Effector memory CD8-positive, alpha-beta T cell (primary cell): ENCODE data around the gene MT1H.

Experiments
- ATAC-seq: fragments of 150-1000 bp; cut with Tn5 transposase; replicated peaks from 2 replicates; pipeline ENCODE4 v1.10.0; 2021; ENCODE audit warnings: mild to moderate bottlenecking, moderate library complexity
- DNase-seq, 3 experiments: peaks; one replicate each; pipeline ENCODE4 v3.0.0; 2021
- H3K27ac Mint-ChIP-seq, 2 donors: one replicate each; pipeline ENCODE4 v1.8.0; 2022; ENCODE audit warnings: mild to moderate bottlenecking in 2 of 2, mixed read lengths in 2 of 2, moderate library complexity in 2 of 2
- H3K27me3 Mint-ChIP-seq, 2 donors: one replicate each; pipeline ENCODE4 v1.8.0; 2022; ENCODE audit warnings: mixed read lengths in 2 of 2
- H3K36me3 Mint-ChIP-seq: one replicate; pipeline ENCODE4 v1.8.0; 2022; ENCODE audit warnings: mild to moderate bottlenecking, moderate library complexity, mixed read lengths; ENCODE audit not compliant: insufficient read depth
- H3K4me1 Mint-ChIP-seq, 2 donors: one replicate each; pipeline ENCODE4 v1.8.0; 2022; ENCODE audit warnings: low read depth in 2 of 2, mixed read lengths in 2 of 2
- H3K4me3 Mint-ChIP-seq, 2 donors: one replicate each; pipeline ENCODE4 v1.8.0; 2022; ENCODE audit warnings: mild to moderate bottlenecking in 2 of 2, mixed read lengths in 2 of 2, moderate library complexity in 2 of 2
- H3K9me3 Mint-ChIP-seq, 2 donors: one replicate each; pipeline ENCODE4 v1.8.0; 2022; ENCODE audit warnings: mixed read lengths in 2 of 2

The MT1H gene

DNA sequence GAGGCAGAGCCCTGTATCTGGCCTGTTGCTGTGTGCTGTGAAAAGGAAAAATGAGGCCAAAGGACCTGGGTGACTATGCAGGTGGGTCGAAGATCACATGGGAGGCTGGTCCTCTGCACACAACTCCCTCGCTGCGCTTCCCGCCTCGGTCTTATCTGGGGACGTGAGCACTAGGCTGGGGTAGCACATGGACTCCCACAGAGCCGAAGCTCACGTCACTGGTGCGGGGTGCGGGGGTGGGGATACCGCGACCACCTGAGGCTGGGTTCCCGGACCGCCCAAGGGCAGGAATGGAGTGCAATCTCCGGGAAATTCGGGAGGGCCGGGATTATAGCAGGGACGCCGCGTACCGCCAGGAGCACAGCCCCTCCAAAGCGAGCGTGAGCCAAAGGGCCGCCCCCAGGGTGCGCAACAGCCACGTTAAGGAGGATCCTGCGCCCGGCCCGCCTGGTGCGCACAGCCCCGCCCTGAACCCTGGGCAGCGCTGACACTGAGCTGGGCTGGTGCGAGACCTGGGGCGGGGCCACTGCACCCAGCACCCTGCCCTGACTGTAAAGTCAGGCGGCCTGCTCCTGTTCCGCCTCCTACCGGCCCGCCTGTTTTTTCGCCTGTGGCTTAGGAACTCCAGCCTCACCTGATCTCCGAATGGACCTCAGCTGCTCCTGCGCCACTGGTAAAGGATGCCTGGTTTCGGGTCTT, 26.4 kb upstream of the MT1H start:
- DNase-seq (peak; percentile 73 to 76 (median 74)), ATAC-seq (peak; percentile 100)
- Mint-ChIP-seq H3K4me3 (peak overlapping the region; percentile 75), H3K27ac (peak overlapping the region in 1 of 2 donors; percentile 81), H3K36me3 (no peaks in the 10 kb centered on the region), H3K9me3 (no peaks in the 10 kb centered on the region), H3K4me1 (peaks cover 17% of the 10 kb centered on the region in 2 donors), H3K27me3 (peaks cover 29 to 41% of the 10 kb centered on the region in 2 donors)

GRCh38 chr16:56643833-56644232, 25.8 kb upstream of the MT1H start:
- peak overlapping the region; percentile 75 for H3K4me3 Mint-ChIP-seq
- peak overlapping the region in 1 of 2 donors; percentile 81 for H3K27ac Mint-ChIP-seq
- peaks cover 17% of the 10 kb centered on the region in 2 donors for H3K4me1 Mint-ChIP-seq
- ATAC-seq: no peak
- H3K27me3 Mint-ChIP-seq: peaks cover 23 to 41% of the 10 kb centered on the region in 2 donors
- DNase-seq: no peak
- H3K9me3 Mint-ChIP-seq: no peaks in the 10 kb centered on the region
- H3K36me3 Mint-ChIP-seq: no peaks in the 10 kb centered on the region

DNA sequence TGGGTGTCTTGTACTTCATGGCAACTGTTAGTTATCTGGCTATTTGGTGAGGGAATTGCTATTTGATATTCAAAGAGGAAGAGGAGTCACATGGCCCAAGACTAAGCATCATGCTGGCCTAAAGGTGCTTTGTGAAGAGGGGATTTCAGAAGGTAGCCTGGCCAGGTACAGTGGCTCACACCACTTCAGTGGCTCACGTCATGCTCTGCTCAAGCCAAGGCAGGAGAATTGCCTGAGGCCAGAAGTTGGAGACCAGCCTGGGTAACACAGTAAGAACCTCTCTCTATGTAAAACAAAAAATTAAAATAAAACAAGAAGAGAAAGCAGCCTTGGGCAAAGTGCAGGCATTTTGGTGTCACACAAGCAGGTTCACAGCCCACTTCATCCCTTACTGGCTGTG, 24.3 kb upstream of the MT1H start:
- H3K27me3 Mint-ChIP-seq: peaks cover 9 to 36% of the 10 kb centered on the region in 2 donors

DNA sequence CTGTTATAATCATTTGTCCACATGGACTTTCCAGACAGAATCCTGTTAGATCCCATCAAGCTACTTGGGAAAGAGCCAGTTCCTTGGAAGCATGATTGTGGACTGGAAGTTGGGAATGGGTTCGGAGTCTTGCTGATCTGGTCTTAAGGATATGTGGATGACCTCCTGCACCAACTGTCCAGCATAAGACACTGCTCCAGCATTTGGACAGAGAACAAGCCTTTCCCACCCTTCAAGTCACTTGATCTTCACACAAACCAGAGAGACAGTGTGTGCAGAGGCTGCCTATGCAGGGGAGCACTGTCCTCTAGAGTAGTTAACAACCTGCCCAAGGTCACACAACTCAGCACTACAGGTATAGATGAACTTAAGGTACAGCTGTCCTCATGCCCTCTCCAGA, 23.8 kb upstream of the MT1H start:
- Mint-ChIP-seq H3K9me3 (no peaks in the 10 kb centered on the region), H3K36me3 (no peaks in the 10 kb centered on the region), H3K4me3 (no peak overlapping the region), H3K27ac (no peak overlapping the region), H3K27me3 (peaks cover 3 to 36% of the 10 kb centered on the region in 2 donors), H3K4me1 (peaks cover 17% of the 10 kb centered on the region in 2 donors)
- DNase-seq (no peak), ATAC-seq (no peak)

More for the DNA sequence above, 24.3 kb upstream of the MT1H start:
- DNase-seq: no peak
- Mint-ChIP-seq H3K4me1 (peaks cover 17% of the 10 kb centered on the region in 2 donors), H3K27ac (peak overlapping the region in 1 of 2 donors; percentile 25), H3K36me3 (no peaks in the 10 kb centered on the region), H3K9me3 (no peaks in the 10 kb centered on the region), H3K4me3 (no peak overlapping the region)
- ATAC-seq: no peak

- peaks cover 13% of the 10 kb centered on the region in 2 donors for H3K4me1 Mint-ChIP-seq
- no peak overlapping the region for H3K27ac Mint-ChIP-seq
- no peaks in the 10 kb centered on the region for H3K9me3 Mint-ChIP-seq
- no peak for ATAC-seq
- no peak overlapping the region for H3K4me3 Mint-ChIP-seq
- H3K36me3 Mint-ChIP-seq: no peaks in the 10 kb centered on the region
- no peak for DNase-seq
- peaks cover 0 to 52% of the 10 kb centered on the region in 2 donors for H3K27me3 Mint-ChIP-seq
These were observed 21.8 kb upstream of the MT1H start for GRCh38 chr16:56647641-56648431.

- ATAC-seq (no peak), DNase-seq (no peak)
- no peaks in the 10 kb centered on the region for H3K9me3 Mint-ChIP-seq
- H3K4me1 Mint-ChIP-seq: peaks cover under 1% of the 10 kb centered on the region in 2 donors
- H3K4me3 Mint-ChIP-seq: no peak overlapping the region
- H3K36me3 Mint-ChIP-seq: no peaks in the 10 kb centered on the region
- no peak overlapping the region for H3K27ac Mint-ChIP-seq
- H3K27me3 Mint-ChIP-seq: peaks cover 0 to 58% of the 10 kb centered on the region in 2 donors
These were observed 20.3 kb upstream of the MT1H start for GRCh38 chr16:56649271-56649670.

DNA sequence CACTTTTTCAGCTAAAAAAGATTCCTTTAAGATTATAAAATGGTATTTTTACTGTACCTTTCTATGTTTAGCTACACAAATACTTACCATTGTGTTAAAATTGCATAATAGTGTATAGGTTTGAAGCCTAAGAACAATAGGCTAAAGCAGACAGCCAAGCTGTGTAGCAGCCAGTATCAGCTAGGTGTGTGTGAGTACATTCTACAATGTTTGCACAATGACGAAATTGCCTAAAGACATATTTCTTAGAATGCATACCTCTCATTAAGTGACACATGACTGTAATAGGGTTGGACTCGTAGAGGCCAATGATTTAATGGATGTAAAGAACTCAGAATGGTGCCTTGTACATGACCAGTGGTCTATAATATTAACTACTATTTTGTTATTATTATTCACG, 19.8 kb upstream of the MT1H start:
- Mint-ChIP-seq H3K27ac (no peak overlapping the region), H3K9me3 (no peaks in the 10 kb centered on the region), H3K4me1 (no peaks in the 10 kb centered on the region), H3K4me3 (no peak overlapping the region), H3K36me3 (no peaks in the 10 kb centered on the region), H3K27me3 (peaks cover 0 to 58% of the 10 kb centered on the region in 2 donors)
- DNase-seq: no peak
- ATAC-seq: no peak

DNA sequence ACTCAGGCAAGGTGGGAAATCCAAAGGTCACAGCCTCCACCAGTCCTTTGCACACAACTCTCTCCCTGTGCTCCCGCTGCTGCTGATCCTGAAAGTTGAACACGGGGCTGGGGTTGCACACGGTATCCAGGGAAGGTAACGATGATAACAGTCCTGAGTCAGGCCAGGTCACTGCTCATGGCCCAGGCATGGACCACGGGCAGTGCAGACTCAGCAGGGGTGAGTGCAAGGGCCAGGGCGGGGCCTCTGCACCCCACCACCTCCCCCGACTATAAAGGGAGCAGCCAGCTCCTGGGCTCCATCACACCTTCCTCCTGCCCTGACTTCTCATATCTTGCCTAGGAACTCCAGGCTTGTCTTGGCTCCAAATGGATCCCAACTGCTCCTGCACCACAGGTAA, 18.0 kb upstream of the MT1H start, which contains the start of gene MT1B:
TSS of gene MT1B (plus strand) at position 301 of the 400 bp plus-strand sequence. CDS start at position 369, 68 bp downstream.
- ATAC-seq (no peak), DNase-seq (no peak)
- H3K27ac Mint-ChIP-seq: no peak within 1 kb of the TSS
- H3K36me3 Mint-ChIP-seq: no peaks in the 10 kb centered on the region
- H3K4me1 Mint-ChIP-seq: no peaks in the 10 kb centered on the region
- peaks cover 0 to 58% of the 10 kb centered on the region in 2 donors for H3K27me3 Mint-ChIP-seq
- no peaks in the 10 kb centered on the region for H3K9me3 Mint-ChIP-seq
- no peak within 1 kb of the TSS for H3K4me3 Mint-ChIP-seq

GRCh38 chr16:56652600-56652999, 17.0 kb upstream of the MT1H start:
- DNase-seq: no peak
- Mint-ChIP-seq H3K27ac (no peak overlapping the region), H3K4me3 (no peak overlapping the region), H3K36me3 (peaks cover 6% of the 10 kb centered on the region), H3K9me3 (no peaks in the 10 kb centered on the region), H3K27me3 (peaks cover 0 to 50% of the 10 kb centered on the region in 2 donors), H3K4me1 (peaks cover 0 to 4% of the 10 kb centered on the region in 2 donors)
- ATAC-seq: no peak

DNA sequence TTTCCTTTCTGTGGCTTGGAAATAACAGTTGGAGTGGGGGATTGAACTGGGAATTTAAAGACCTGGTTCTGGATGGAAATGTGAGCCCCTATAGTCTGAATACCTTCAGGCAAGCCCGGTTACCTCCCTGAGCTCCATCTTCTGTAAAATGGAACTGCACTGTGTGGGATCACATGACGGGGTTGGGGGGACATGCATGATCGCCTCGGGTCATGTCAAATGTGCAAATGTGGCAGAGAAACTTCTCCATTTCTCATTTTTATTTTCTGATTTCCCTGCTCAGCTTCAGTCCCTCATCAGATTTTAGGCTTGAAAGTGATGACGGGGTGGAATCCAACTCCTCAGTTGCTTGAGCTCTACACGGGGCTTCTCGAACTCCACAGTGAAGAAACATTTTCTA, 16.4 kb upstream of the MT1H start:
- peaks cover 5 to 8% of the 10 kb centered on the region in 2 donors for H3K4me1 Mint-ChIP-seq
- H3K9me3 Mint-ChIP-seq: no peaks in the 10 kb centered on the region
- ATAC-seq: no peak
- H3K4me3 Mint-ChIP-seq: no peak overlapping the region
- no peak for DNase-seq
- H3K27ac Mint-ChIP-seq: no peak overlapping the region
- peaks cover 0 to 46% of the 10 kb centered on the region in 2 donors for H3K27me3 Mint-ChIP-seq
- H3K36me3 Mint-ChIP-seq: peaks cover 9% of the 10 kb centered on the region

DNA sequence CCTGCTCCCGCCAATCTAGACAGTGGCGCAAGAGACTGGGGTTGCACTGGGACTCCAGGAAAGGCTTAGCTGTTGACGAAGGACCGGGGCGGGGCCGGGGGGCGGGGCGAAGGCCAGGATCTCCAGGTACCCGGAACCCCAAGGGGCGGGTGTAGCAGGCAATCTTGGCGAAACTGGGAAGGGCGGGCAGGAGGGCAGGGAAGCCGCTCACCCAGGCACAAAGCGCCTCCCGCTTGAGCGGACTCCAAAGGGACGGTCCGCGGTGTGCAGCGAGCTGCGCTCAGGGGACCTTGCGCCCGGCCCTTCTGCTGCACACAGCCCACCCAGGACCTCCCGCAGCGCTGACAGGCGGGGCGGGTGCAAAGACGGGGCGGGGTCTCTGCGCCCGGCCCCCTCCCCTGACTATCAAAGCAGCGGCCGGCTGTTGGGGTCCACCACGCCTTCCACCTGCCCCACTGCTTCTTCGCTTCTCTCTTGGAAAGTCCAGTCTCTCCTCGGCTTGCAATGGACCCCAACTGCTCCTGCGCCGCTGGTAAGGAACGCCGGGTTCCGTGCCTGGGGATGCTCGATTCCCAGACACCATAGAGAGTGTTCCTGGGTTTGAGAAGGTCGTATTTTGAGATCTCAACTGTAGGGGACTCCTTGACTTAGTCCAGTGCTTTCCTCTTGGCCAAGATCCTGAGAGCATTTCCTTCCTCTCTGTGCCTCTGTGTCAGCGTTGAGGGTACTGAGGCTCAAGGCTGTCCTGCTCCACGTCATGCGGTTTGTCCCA, 11.9 kb upstream of the MT1H start, which contains the start of gene MT1F:
TSS of gene MT1F (plus strand) at position 405 of the 772 bp plus-strand sequence. CDS start at position 505, 100 bp downstream.
- DNase-seq (peak; percentile 39 to 54 (median 45)), ATAC-seq (peak; percentile 84)
- Mint-ChIP-seq H3K36me3 (peaks cover 9% of the 10 kb centered on the region), H3K27me3 (peaks cover 0 to 14% of the 10 kb centered on the region in 2 donors), H3K27ac (peak within 1 kb of the TSS; percentile 90 to 94), H3K4me3 (peak within 1 kb of the TSS; percentile 89 to 98), H3K4me1 (peaks cover 18 to 20% of the 10 kb centered on the region in 2 donors), H3K9me3 (no peaks in the 10 kb centered on the region)

GRCh38 chr16:56658327-56658875, 11.2 kb upstream of the MT1H start:
- ATAC-seq: no peak
- Mint-ChIP-seq H3K27me3 (peaks cover 0 to 13% of the 10 kb centered on the region in 2 donors), H3K4me1 (peaks cover 21 to 23% of the 10 kb centered on the region in 2 donors), H3K4me3 (peak overlapping the region; percentile 89 to 98), H3K27ac (peak overlapping the region; percentile 90 to 94), H3K9me3 (no peaks in the 10 kb centered on the region), H3K36me3 (peaks cover 9% of the 10 kb centered on the region)
- no peak for DNase-seq
